ENCODE measurements around the gene PKN2.

Gene PKN2

DNA sequence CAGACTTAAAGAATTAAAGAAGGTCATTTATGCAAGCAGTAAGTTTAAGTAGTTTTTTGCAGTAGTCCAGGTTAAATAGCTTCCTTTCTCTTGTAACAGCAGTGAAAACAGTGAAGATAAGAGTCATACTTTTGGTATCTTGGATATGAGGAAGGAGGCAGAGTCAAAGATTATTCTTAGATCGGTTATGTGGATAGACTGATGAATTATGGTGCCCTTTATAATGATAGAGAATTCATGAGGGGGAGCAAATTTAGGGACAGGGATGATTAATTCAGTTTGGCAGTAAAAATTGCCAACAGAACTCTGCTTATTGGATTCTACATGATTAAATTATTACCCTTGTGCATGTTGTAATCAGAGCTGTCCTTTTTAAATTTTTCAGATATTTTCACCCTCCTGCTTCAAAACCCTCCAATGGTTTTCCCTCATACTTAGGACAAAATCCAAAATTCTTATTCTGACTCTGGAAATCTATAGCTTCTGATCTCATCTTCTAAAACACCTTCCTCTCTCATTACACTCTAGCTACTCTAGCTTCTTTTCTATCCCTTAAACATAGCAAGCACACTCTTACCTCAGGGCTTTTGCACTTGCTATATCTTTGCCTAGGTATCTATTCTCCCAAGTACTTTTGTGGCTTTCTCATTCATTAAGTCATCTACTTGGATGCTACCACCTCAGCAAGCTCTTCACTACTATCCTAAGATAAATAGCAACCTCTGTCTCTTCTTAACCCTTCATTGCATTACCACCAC, 79.8 kb downstream of the PKN2 start:
- Histone ChIP-seq H3K4me1 (ENCODE audit: control insufficient read depth, insufficient read depth, low read length) (no peaks in the 10 kb centered on the region), H3K9ac (ENCODE audit: low read length in 2 of 2) (no peak overlapping the region), H3K4me3 (ENCODE audit: low read length in 2 of 2) (no peak overlapping the region), H3K9me3 (ENCODE audit: control insufficient read depth in 2 of 2, low read length in 2 of 2) (no peaks in the 10 kb centered on the region), H3K36me3 (ENCODE audit: control insufficient read depth in 2 of 2, insufficient read depth in 2 of 2, low read length in 2 of 2) (peaks cover 0 to 3% of the 10 kb centered on the region in 2 donors), H3K27ac (ENCODE audit: low read length) (no peak overlapping the region), H3K27me3 (ENCODE audit: control insufficient read depth in 1 of 2, insufficient read depth in 2 of 2, low read length in 2 of 2) (no peaks in the 10 kb centered on the region)

DNA sequence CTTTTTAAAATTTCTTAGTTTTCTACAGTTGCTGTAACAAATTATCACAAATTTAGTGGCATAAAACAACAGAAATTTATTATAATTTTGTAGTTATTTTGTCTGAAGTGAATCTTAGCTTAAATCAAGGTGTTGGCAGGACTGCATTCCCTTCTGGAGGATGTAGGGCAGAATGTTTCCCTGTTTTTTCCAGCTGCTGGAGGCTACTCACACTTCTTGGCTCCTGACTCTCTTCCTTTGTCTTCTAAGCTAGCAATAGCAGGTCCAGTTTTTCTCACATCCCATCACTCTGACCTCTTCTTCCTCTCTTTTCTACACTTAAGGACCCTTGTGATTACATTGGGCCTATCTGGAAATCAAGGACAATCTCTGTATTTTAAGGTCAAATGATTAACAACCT, 84.1 kb downstream of the PKN2 start:
- Histone ChIP-seq H3K4me3 (ENCODE audit: low read length in 2 of 2) (no peak overlapping the region), H3K27ac (ENCODE audit: low read length) (no peak overlapping the region), H3K27me3 (ENCODE audit: control insufficient read depth in 1 of 2, insufficient read depth in 2 of 2, low read length in 2 of 2) (no peaks in the 10 kb centered on the region), H3K9ac (ENCODE audit: low read length in 2 of 2) (no peak overlapping the region), H3K4me1 (ENCODE audit: control insufficient read depth, insufficient read depth, low read length) (no peaks in the 10 kb centered on the region), H3K9me3 (ENCODE audit: control insufficient read depth in 2 of 2, low read length in 2 of 2) (no peaks in the 10 kb centered on the region), H3K36me3 (ENCODE audit: control insufficient read depth in 2 of 2, insufficient read depth in 2 of 2, low read length in 2 of 2) (peaks cover 0 to 6% of the 10 kb centered on the region in 2 donors)

DNA sequence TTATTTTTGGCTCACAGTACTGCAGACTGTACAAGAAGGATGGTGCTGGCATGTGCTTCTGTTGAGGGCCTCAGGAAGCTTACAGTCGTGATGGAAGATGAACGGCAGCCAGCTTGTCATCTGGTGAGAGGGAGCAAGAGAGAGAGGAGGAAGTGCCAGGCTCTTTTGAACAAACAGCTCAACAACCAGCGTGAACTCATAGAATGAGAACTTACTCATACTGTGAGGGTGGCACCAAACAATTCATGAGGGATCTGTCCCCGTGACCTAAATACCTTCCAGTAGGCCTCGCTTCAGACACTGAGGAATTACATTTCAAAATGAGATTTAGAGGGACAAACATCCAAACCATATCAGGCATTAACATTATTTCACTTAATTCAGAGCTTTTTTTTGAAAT, 84.7 kb downstream of the PKN2 start:
- Histone ChIP-seq H3K27ac (ENCODE audit: low read length) (no peak overlapping the region), H3K9me3 (ENCODE audit: control insufficient read depth in 2 of 2, low read length in 2 of 2) (no peaks in the 10 kb centered on the region), H3K9ac (ENCODE audit: low read length in 2 of 2) (no peak overlapping the region), H3K4me3 (ENCODE audit: low read length in 2 of 2) (no peak overlapping the region), H3K36me3 (ENCODE audit: control insufficient read depth in 2 of 2, insufficient read depth in 2 of 2, low read length in 2 of 2) (peaks cover 0 to 6% of the 10 kb centered on the region in 2 donors), H3K27me3 (ENCODE audit: control insufficient read depth in 1 of 2, insufficient read depth in 2 of 2, low read length in 2 of 2) (no peaks in the 10 kb centered on the region), H3K4me1 (ENCODE audit: control insufficient read depth, insufficient read depth, low read length) (no peaks in the 10 kb centered on the region)

DNA sequence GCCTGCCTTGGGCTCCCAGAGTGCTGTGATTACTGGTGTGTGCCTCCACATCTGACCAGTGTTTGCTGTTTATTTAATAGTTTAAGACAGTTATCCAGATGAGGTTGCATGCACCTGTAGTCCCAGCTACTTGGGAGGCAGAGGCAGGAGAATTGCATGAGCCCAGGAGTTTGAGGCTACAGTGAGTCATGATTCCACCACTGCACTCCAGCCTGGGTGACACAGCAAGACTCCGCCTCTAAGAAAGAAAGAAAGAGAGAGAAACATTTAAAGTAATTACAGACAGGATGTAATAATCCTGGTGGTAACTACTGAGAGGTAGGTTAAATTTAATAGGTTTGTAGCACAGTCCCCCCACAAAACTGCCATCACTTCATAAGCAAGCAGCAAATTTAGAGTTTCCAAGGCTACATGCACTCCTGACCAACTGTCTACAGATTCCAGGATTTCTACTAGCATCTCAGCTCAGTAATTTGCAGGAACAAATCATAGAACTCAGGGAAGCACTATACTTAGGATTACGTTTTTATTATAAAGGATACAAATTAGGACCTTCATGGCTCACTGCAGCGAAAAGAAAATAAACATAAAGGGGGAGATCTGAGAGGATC, 89.6 kb downstream of the PKN2 start:
- no peaks in the 10 kb centered on the region for H3K9me3 ChIP-seq (ENCODE audit: control insufficient read depth in 2 of 2, low read length in 2 of 2)
- H3K36me3 ChIP-seq (ENCODE audit: control insufficient read depth in 2 of 2, insufficient read depth in 2 of 2, low read length in 2 of 2), result peaks cover 5 to 17% of the 10 kb centered on the region in 2 donors
- no peaks in the 10 kb centered on the region for H3K4me1 ChIP-seq (ENCODE audit: control insufficient read depth, insufficient read depth, low read length)
- no peak overlapping the region for H3K27ac ChIP-seq (ENCODE audit: low read length)
- H3K9ac ChIP-seq (ENCODE audit: low read length in 2 of 2), result no peak overlapping the region
- no peak overlapping the region for H3K4me3 ChIP-seq (ENCODE audit: low read length in 2 of 2)
- no peaks in the 10 kb centered on the region for H3K27me3 ChIP-seq (ENCODE audit: control insufficient read depth in 1 of 2, insufficient read depth in 2 of 2, low read length in 2 of 2)

DNA sequence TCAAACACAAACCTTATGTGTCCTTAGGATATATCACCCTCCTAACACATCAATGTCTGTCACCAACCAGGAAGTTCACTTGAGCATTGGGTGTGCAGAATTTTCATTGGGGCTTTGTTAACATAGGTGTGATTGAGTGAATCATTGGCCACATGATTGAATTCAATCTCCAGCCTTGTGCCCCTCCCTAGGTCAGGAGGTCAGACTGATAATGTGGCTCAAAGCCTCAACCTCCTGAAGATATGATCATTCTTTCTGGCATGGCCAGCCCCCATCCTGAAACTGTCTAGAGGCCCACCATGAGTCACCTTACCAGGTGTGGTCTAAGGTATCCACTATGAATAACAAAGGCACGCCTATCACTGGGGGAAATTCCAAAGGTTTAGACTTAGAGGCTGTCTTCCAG, 90.1 kb downstream of the PKN2 start:
- Histone ChIP-seq H3K27me3 (ENCODE audit: control insufficient read depth in 1 of 2, insufficient read depth in 2 of 2, low read length in 2 of 2) (no peaks in the 10 kb centered on the region), H3K4me1 (ENCODE audit: control insufficient read depth, insufficient read depth, low read length) (no peaks in the 10 kb centered on the region), H3K4me3 (ENCODE audit: low read length in 2 of 2) (no peak overlapping the region), H3K27ac (ENCODE audit: low read length) (no peak overlapping the region), H3K36me3 (ENCODE audit: control insufficient read depth in 2 of 2, insufficient read depth in 2 of 2, low read length in 2 of 2) (peaks cover 5 to 17% of the 10 kb centered on the region in 2 donors), H3K9me3 (ENCODE audit: control insufficient read depth in 2 of 2, low read length in 2 of 2) (no peaks in the 10 kb centered on the region), H3K9ac (ENCODE audit: low read length in 2 of 2) (no peak overlapping the region)

DNA sequence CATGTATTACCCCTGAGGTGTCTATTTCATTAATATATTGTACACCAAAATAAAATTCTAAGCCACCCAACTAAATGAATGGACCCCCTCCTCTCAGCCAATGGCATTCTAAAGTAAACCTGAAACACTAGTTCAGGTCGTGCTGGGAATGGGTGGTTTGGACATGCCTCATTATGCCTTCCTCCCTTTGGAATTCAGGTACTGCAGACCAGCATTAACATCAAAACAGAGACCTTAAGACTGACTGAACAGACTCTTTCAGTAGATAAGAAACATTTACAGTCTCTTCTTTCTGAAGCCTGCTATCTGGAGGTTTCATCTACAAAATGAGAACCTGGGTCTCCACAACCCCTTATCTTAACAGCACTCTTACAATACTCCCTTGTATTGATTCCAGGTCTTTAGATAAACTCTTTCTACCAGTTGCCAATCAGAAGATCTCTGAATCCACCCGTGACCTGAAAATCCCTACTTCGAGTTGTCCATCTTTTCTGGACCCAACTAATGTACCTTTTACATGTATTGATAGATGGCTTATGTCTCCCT, 93.6 kb downstream of the PKN2 start:
- Histone ChIP-seq H3K4me1 (ENCODE audit: control insufficient read depth, insufficient read depth, low read length) (no peaks in the 10 kb centered on the region), H3K9me3 (ENCODE audit: control insufficient read depth in 2 of 2, low read length in 2 of 2) (no peaks in the 10 kb centered on the region), H3K27ac (ENCODE audit: low read length) (no peak overlapping the region), H3K36me3 (ENCODE audit: control insufficient read depth in 2 of 2, insufficient read depth in 2 of 2, low read length in 2 of 2) (peaks cover 5 to 13% of the 10 kb centered on the region in 2 donors), H3K4me3 (ENCODE audit: low read length in 2 of 2) (no peak overlapping the region), H3K9ac (ENCODE audit: low read length in 2 of 2) (no peak overlapping the region), H3K27me3 (ENCODE audit: control insufficient read depth in 1 of 2, insufficient read depth in 2 of 2, low read length in 2 of 2) (no peaks in the 10 kb centered on the region)

DNA sequence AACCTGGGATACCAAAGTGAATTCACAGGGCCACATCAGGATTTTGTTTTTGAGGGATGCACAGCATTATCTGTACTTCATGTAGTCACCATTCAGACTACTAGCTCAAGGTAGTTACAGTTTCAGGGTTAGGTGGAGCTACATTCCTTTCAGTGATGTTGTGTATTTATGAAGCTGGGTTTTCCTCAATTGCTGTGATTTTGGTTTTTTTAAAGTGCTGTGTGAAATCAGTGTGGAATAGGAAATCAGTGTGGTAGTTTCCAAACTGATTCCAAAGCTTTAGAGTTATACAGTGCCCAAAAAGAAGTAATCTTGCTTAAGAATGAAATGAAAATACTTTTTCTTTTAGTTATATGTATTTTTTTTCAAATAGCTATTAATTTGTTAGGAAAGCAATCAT, 95.8 kb downstream of the PKN2 start:
- peaks cover 3 to 13% of the 10 kb centered on the region in 2 donors for H3K36me3 ChIP-seq (ENCODE audit: control insufficient read depth in 2 of 2, insufficient read depth in 2 of 2, low read length in 2 of 2)
- H3K27me3 ChIP-seq (ENCODE audit: control insufficient read depth in 1 of 2, insufficient read depth in 2 of 2, low read length in 2 of 2), result no peaks in the 10 kb centered on the region
- H3K9me3 ChIP-seq (ENCODE audit: control insufficient read depth in 2 of 2, low read length in 2 of 2), result no peaks in the 10 kb centered on the region
- H3K4me1 ChIP-seq (ENCODE audit: control insufficient read depth, insufficient read depth, low read length), result no peaks in the 10 kb centered on the region
- H3K27ac ChIP-seq (ENCODE audit: low read length), result no peak overlapping the region
- H3K9ac ChIP-seq (ENCODE audit: low read length in 2 of 2), result no peak overlapping the region
- no peak overlapping the region for H3K4me3 ChIP-seq (ENCODE audit: low read length in 2 of 2)

DNA sequence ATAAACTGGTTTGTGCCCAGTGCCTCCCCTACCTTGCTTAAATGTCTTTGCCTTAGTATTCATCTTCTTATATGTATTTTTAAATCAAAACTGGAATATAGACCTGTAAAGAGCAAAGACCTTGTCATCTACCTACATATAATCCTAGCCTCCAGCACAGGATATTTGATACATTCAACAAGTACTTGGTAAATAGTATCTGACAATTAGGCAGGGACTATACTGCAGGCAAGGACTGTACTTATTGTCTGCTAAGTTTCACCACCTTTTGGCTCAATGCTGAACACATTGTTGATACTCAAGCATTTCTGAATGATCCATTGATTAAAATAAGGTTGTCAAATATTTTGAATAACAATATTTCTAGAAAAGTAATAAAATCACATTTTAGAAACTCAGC, 96.4 kb downstream of the PKN2 start:
- Histone ChIP-seq H3K4me1 (ENCODE audit: control insufficient read depth, insufficient read depth, low read length) (no peaks in the 10 kb centered on the region), H3K9ac (ENCODE audit: low read length in 2 of 2) (no peak overlapping the region), H3K4me3 (ENCODE audit: low read length in 2 of 2) (no peak overlapping the region), H3K27ac (ENCODE audit: low read length) (no peak overlapping the region), H3K36me3 (ENCODE audit: control insufficient read depth in 2 of 2, insufficient read depth in 2 of 2, low read length in 2 of 2) (peaks cover 5 to 19% of the 10 kb centered on the region in 2 donors), H3K27me3 (ENCODE audit: control insufficient read depth in 1 of 2, insufficient read depth in 2 of 2, low read length in 2 of 2) (no peaks in the 10 kb centered on the region), H3K9me3 (ENCODE audit: control insufficient read depth in 2 of 2, low read length in 2 of 2) (no peaks in the 10 kb centered on the region)

DNA sequence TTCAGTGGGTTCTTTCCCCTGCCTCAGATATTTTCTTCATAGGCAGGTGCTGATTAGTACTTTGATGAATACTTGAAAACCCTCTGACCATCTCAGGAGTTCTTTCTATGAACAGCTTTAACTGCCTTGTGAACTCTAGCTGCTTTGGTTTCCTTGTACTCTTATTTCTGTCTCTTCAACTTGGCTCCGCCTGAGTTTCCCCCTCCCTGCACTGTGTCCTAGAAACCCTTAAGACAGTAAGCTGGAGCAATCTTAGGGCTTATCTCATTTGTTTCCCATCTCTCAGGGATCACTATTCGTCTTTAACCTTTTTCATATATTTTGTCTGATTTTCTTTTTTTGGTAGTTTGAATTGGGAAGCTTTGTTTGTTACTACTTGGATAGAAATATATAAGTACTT, 99.1 kb downstream of the PKN2 start:
- no peaks in the 10 kb centered on the region for H3K4me1 ChIP-seq (ENCODE audit: control insufficient read depth, insufficient read depth, low read length)
- peaks cover 2 to 17% of the 10 kb centered on the region in 2 donors for H3K36me3 ChIP-seq (ENCODE audit: control insufficient read depth in 2 of 2, insufficient read depth in 2 of 2, low read length in 2 of 2)

DNA sequence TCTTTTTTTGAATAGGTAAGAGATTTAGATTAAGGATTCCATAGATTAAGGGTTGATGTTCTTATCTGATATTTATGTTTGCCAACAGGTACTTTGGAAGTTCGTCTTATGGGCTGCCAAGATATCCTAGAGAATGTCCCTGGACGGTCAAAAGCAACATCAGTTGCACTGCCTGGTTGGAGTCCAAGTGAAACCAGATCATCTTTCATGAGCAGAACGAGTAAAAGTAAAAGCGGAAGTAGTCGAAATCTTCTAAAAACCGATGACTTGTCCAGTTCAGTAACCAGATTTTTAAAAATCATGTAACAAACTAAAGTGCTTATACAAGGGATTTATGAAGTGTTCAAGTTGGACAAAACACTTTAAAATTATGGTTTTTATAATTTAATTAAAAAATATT, 100.5 kb downstream of the PKN2 start:
- no peak overlapping the region for H3K4me3 ChIP-seq (ENCODE audit: low read length in 2 of 2)
- no peak overlapping the region for H3K27ac ChIP-seq (ENCODE audit: low read length)
- H3K36me3 ChIP-seq (ENCODE audit: control insufficient read depth in 2 of 2, insufficient read depth in 2 of 2, low read length in 2 of 2), result peaks cover 2 to 16% of the 10 kb centered on the region in 2 donors
- no peaks in the 10 kb centered on the region for H3K4me1 ChIP-seq (ENCODE audit: control insufficient read depth, insufficient read depth, low read length)
- H3K27me3 ChIP-seq (ENCODE audit: control insufficient read depth in 1 of 2, insufficient read depth in 2 of 2, low read length in 2 of 2), result no peaks in the 10 kb centered on the region
- H3K9me3 ChIP-seq (ENCODE audit: control insufficient read depth in 2 of 2, low read length in 2 of 2), result no peaks in the 10 kb centered on the region
- H3K9ac ChIP-seq (ENCODE audit: low read length in 2 of 2), result no peak overlapping the region

More for the DNA sequence above, 99.1 kb downstream of the PKN2 start:
- H3K27ac ChIP-seq (ENCODE audit: low read length), result no peak overlapping the region
- no peaks in the 10 kb centered on the region for H3K9me3 ChIP-seq (ENCODE audit: control insufficient read depth in 2 of 2, low read length in 2 of 2)
- H3K9ac ChIP-seq (ENCODE audit: low read length in 2 of 2), result no peak overlapping the region
- no peak overlapping the region for H3K4me3 ChIP-seq (ENCODE audit: low read length in 2 of 2)
- no peaks in the 10 kb centered on the region for H3K27me3 ChIP-seq (ENCODE audit: control insufficient read depth in 1 of 2, insufficient read depth in 2 of 2, low read length in 2 of 2)

Measured in stomach smooth muscle (tissue), 2 donors.